NOMO-1 (cell line): ENCODE data around the gene ARL16.

Experiments
- DNase-seq, 2 experiments: peaks; one replicate each; lab custom pipeline; 2025; ENCODE audit not compliant: unreplicated experiment in 2 of 2; lab: John Stamatoyannopoulos, UW

The ARL16 gene

DNA sequence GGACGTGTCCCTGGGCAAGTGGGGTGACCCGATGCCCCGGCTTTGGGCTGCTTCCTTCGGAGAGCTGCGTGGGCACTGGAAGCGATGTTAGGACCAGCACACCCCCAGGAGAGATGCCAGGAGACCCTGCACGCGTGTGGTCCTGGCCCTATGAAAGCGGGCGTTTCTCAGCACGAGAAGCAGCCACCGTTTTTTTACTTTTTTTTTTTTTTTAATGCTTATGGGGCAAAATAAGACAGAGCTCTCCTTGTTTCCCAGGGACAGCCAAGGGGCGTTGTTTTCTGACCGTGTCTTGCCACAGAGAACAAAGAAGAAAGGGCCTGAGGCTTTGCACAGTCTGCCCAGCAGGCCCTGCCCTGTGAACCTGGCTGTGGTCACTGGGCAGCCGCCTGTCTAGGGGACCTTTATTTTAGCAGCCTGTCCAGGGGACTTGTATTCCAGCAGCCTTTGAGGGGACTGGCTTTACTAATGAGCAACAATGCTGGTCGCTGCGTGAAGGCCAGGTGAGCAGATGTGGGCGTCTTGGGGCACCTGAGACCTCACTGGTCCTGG is 29.5 kb upstream of the ARL16 start:
- DNase-seq: no peak

GRCh38 chr17:81712468-81713003 is 28.9 kb upstream of the ARL16 start:
- DNase-seq: peak in 1 of 2 experiments; percentile 7

DNA sequence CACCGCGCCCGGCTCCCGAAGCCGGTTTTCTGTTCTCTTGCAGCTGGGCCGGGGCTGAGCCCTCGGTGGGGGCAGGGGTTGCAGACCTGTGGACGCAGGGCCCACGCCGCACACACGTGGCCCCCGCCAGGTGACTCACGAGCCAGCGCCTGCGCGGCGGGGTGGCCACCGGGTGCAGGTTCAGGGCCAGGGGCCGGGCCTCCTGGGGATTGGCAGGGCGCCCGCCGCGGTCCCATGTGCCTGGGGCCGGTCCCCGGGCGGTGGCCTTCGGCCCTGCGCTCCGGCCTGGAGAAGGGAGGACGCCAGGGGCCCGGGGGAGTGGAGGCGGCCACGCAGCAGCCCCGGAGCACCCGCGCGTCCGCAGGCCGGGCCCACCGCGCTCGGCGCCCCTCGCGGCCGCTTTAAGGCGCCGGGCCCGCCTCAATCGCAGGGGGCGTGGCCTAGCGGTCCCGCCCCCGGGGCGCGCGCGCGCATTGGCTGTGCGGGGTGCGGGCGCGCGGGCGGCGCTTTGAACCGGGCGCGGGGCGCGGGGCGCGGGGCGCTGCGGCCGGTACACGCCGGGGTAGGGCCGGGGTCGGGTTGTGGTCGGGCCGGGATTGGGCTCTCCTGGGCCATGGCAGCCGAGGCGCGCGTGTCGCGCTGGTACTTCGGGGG is 28.3 kb upstream of the ARL16 start, which contains the start of gene SLC25A10:
TSS of gene SLC25A10 (plus strand) at position 471 of the 654 bp plus-strand sequence. CDS start at position 614, 143 bp downstream.
- DNase-seq: peak; percentile 69 to 82

- DNase-seq: peak; percentile 27 to 61
These were observed 27.1 kb upstream of the ARL16 start for GRCh38 chr17:81710514-81711308.

- no peak for DNase-seq
These were observed 25.2 kb upstream of the ARL16 start for GRCh38 chr17:81708739-81709185.

DNA sequence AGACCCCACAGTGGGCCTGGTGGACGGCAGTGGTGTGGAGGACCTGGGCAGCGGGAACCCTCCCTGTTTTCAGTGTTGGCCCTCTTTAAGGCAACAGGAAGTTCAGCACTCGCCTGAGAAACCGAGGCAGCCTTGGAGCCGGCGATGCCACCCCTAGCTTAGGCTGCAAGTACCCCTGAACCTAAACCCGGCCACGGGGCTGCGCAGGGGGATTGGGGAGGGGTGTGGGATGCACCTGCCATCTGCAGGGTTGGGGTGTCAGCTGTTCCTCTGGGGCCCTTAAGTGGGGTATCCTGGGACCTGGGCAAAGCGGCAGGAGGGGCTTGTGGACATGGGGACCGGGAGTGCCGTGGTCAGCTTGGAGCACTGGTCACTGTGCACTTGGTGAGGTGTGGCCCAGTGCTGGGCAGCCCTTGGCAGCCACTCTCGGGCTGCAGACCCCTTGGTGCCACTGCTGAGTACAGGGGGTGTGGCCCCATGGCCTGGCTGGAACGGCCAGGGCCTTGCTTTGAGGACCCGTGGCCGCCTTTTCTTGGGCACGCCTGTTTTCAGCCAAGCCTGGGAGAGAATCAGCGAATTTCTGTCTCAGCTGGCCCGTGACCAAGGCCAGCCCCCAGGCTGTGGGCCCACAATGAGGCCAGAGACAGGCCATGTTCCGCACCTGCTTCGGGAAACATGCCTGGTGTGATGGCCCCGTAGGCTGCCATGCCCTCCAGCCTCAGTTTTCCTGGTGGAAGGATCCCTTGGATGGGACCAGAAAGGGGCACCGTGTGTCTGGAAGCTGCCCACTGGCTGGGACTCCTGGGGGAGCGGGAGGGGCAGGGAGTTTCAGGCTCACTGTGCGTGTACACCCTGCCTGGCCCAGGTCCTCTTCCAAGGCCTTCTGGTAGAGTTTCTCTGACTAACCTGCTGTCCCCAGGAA is 24.4 kb upstream of the ARL16 start:
- DNase-seq: no peak

DNA sequence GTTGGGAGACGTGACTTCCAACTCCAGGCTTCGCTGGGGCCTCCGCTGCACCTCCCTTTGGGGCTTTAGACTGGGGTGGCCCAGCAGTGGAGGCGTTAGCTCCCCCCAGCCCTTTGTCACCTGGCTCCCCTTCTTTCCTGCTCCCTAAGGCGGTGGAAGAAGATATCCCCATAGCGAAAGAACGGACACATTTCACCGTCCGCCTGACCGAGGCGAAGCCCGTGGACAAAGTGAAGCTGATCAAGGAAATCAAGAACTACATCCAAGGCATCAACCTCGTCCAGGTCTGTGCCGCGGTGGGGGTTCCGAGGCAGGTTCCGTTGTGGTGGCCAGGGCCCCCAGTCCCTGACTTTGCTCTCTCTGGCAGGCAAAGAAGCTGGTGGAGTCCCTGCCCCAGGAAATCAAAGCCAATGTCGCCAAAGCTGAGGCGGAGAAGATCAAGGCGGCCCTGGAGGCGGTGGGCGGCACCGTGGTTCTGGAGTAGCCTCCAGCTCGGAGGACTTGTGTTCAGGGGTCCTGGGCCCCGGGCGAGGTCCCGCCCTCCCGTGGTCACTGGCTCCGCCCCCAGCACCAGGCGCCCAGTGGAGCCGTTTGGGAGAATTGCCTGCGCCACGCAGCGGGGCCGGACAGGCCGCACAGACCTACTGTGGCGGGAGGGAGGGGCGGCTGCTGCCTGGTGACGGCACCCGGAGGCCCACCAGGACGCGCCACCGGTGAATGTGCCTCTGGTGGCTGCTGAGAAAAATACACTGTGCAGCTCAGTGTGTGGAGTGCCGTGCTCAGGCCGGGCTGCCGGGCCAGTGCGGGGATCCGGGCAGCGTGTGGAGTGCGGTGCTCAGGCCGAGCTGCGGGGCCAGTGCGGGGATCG is 23.4 kb upstream of the ARL16 start:
- no peak for DNase-seq

- DNase-seq: no peak
These were observed 22.6 kb upstream of the ARL16 start for GRCh38 chr17:81706232-81706611.

- no peak for DNase-seq
These were observed 22.1 kb upstream of the ARL16 start for GRCh38 chr17:81705518-81706231.

DNA sequence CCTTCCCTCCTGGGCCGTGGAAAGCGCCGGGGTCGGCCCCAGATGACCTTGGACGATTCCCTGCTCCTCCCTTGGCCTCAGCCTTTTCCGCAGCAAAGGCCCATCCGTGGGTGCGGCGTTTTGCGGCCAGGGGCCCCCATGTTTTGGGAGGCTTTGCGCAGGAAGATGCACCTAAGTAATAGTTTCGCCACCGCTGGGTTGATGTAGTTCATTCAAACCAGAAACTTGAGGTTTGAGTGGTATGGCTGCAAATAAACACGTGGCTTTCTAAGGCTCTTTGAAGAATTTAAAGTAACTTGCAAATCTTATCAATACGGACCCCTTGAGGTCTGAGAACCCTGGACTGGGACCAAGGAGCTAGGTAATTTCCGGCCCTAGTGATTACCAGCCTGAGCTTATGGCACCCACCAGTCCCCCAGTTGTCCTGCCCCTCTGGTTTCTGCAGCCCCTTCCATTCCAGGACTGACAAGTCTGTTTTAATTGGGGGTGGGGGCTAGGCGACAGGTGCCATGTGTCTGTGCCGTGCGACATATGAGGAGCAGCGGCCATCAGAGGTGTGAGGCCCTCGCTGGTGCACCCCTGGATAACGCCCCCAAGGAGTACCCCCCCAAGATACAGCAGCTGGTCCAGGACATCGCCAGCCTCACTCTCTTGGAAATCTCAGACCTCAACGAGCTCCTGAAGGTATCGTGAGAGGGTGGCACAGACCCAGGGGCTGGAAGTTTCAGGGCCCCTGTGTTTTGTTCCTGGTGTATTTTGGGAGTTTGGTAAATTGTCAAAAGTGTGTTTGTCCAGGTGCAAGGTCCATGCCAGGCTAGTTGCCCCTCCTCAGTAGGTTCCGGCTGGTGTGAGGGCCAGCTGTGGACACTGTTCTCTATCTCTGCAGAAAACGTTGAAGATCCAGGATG is 20.4 kb upstream of the ARL16 start:
- peak in 1 of 2 experiments; percentile 11 for DNase-seq

- peak; percentile 93 to 95 for DNase-seq
These were observed 19.5 kb upstream of the ARL16 start, which contains the start of gene MRPL12 for GRCh38 chr17:81702934-81703746. Gene MRPL12, plus strand, starts transcription at chr17:81703367. Its CDS starts 135 bp downstream, at chr17:81703502.

DNA sequence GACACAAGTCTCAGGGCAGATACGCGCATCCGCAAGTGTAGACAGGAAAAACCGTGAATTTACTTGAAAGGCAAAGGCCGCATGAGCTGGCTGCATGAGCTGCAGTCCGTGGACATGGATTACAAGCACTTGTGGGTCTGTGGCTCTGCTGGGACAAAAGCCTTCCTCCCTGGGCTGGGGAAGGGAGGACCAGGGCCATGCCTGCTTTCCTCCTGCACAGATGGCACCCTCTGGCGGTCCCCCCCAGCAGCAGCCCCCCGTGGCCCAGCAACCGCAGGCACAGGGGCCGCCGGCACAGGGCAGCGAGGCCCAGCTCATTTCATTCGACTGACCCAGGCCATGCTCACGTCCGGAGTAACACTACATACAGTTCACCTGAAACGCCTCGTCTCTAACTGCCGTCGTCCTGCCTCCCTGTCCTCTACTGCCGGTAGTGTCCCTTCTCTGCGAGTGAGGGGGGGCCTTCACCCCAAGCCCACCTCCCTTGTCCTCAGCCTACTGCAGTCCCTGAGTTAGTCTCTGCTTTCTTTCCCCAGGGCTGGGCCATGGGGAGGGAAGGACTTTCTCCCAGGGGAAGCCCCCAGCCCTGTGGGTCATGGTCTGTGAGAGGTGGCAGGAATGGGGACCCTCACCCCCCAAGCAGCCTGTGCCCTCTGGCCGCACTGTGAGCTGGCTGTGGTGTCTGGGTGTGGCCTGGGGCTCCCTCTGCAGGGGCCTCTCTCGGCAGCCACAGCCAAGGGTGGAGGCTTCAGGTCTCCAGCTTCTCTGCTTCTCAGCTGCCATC is 17.9 kb upstream of the ARL16 start:
- DNase-seq: peak; percentile 17 to 55

DNA sequence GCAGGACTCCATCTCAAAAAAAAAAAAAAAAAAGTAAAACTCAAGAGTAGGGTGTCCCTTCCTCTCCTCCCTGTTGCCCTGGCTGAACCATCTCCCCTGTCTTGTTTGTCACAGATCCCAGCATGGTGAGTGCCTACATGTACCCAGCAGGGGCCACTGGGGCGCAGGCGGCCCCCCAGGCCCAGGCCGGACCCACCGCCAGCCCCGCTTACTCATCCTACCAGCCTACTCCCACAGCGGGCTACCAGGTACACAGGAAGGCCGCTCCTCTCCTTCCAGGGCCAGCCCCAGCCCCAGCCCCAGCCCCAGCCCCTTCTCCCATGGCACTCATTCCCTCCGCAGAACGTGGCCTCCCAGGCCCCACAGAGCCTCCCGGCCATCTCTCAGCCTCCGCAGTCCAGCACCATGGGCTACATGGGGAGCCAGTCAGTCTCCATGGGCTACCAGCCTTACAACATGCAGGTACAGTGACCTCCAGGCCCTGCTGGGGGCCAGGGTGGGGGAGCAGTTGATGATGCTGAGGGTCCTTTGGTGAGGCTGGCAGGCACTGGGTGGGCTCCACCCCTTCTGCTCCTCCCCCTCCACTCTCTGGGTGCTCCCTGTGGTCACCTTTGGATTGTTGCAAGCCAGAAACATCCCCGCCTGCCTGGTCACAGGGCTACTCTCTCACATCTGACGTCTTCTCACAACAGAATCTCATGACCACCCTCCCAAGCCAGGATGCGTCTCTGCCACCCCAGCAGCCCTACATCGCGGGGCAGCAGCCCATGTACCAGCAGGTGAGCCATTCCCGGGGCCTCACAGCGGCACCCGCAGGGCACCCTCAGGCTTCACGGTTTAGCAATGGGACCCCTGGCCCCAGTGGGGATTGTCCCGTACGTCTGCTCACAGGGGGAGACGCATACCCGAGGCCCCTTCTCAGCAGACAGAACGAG is 17.0 kb upstream of the ARL16 start:
- DNase-seq: no peak

GRCh38 chr17:81697261-81698044 is 13.9 kb upstream of the ARL16 start:
- DNase-seq: no peak
